Esophagus squamous epithelium (tissue), 4 donors: ENCODE measurements around the gene ITPKB.

Experiments
- POLR2A ChIP-seq, 4 donors: fragments of 450-650 bp; IDR thresholded peaks; one replicate each; pipeline ENCODE4 v1.6.1; 2017; ENCODE audit warnings: antibody characterized with exemption in 4 of 4, mild to moderate bottlenecking in 4 of 4, moderate library complexity in 3 of 4
- TF ChIP-seq, protein P1 (sequence below), 6 experiments: fragments of 450-650 bp in 4 of 6; fragments of 200-600 bp in 2 of 6; sonication (generic) in 2 of 6; IDR thresholded peaks; one replicate each; pipeline ENCODE4 v1.5.1; 2016 to 2019; ENCODE audit warnings: antibody characterized with exemption in 6 of 6, mild to moderate bottlenecking in 4 of 6, moderate library complexity in 4 of 6

DNA sequence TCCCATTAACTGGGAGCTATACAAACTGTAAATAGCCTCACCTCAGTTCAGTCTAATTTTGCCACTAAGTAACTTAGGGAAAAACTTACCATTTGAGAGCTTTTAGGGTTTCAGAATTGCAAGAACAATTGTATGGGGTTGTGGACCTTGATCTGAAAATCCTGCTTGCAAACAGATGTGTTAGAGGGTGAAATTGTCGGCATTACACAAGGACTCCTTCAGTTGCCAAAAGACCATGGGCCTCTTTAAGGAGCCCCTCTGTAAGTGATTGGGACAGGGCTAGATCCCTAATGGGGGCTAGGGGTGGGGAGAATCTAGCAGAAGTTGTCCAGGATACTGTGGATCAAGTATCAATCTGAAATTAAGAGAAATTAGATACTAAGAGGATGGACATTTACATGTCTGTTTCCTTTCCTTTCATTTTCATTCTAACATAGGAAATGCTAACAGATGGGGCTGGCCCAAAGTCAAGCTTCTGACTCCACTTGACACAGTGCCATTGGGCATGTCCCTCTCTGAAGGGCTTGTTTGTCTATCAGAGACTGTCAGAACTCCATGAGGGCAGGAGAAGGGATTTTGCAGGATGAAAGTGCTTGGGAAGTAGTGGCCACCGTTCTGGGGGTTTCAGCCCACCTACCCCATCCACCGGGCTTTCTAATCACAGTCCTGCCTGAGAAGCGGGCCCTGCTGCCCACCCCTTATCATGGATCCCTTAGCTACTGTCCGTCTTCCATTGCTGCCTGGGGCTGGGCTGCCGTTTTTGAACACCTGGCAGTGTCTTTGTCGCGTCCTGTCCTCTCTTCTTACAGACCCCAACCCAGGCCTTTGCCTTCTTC, 135.8 kb downstream of the ITPKB start:
- TF ChIP-seq, protein P1, sequence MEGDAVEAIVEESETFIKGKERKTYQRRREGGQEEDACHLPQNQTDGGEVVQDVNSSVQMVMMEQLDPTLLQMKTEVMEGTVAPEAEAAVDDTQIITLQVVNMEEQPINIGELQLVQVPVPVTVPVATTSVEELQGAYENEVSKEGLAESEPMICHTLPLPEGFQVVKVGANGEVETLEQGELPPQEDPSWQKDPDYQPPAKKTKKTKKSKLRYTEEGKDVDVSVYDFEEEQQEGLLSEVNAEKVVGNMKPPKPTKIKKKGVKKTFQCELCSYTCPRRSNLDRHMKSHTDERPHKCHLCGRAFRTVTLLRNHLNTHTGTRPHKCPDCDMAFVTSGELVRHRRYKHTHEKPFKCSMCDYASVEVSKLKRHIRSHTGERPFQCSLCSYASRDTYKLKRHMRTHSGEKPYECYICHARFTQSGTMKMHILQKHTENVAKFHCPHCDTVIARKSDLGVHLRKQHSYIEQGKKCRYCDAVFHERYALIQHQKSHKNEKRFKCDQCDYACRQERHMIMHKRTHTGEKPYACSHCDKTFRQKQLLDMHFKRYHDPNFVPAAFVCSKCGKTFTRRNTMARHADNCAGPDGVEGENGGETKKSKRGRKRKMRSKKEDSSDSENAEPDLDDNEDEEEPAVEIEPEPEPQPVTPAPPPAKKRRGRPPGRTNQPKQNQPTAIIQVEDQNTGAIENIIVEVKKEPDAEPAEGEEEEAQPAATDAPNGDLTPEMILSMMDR (IDR thresholded peaks at IDR 0.05), result no peak
- no peak for TF ChIP-seq POLR2A (IDR thresholded peaks at IDR 0.05)
